Breast epithelium (tissue), 4 donors: ENCODE results near the gene PPP1R3D. TPM values are rescaled to one million over a fixed set of nuclear protein-coding genes. Genes with fewer than 3 reads are reported as not detected.

Experiments used
- DNase-seq, 2 donors: peaks; one replicate each; pipeline ENCODE4 v3.0.0-alpha.2; 2019; ENCODE audit warnings: low spot score in 2 of 2
- H3K27ac ChIP-seq, 2 donors: fragments of 200-600 bp; sonication (generic) in 1 of 2; one replicate each; pipeline ENCODE4 v1.5.1; 2016 to 2019; ENCODE audit warnings: mild to moderate bottlenecking in 1 of 2
- H3K27me3 ChIP-seq, 2 donors: fragments of 200-600 bp; sonication (generic) in 1 of 2; one replicate each; pipeline versions ENCODE4 v1.5.1 to v1.6.0; 2017 to 2019; ENCODE audit warnings: control low read depth in 1 of 2, mild to moderate bottlenecking in 1 of 2
- H3K36me3 ChIP-seq: fragments of 200-600 bp; one replicate; pipeline ENCODE4 v1.5.1; 2019
- H3K4me1 ChIP-seq, 2 donors: fragments of 200-600 bp; sonication (generic); one replicate each; pipeline ENCODE4 v1.5.1; 2016 to 2019; ENCODE audit warnings: control low read depth in 1 of 2
- H3K4me3 ChIP-seq, 3 donors: fragments of 200-600 bp; sonication (generic); 1 replicate in 2 of 3; 2 replicates in 1 of 3; pipeline ENCODE4 v1.5.1; 2016 to 2019; ENCODE audit warnings: mild to moderate bottlenecking in 3 of 3, moderate library complexity in 2 of 3
- H3K9me3 ChIP-seq, 2 donors: fragments of 200-600 bp; sonication (generic) in 1 of 2; one replicate each; pipeline ENCODE4 v1.5.1; 2016 to 2019; ENCODE audit warnings: control low read depth in 1 of 2
- CTCF ChIP-seq, 3 donors: fragments of 450-650 bp; IDR thresholded peaks; one replicate each; pipeline ENCODE4 v1.5.1; 2016 to 2017; ENCODE audit warnings: antibody characterized with exemption in 3 of 3, mild to moderate bottlenecking in 3 of 3, moderate library complexity in 3 of 3
- POLR2A ChIP-seq: fragments of 450-650 bp; IDR thresholded peaks from one replicate; pipeline ENCODE4 v1.6.1; 2016; ENCODE audit warnings: antibody characterized with exemption, mild to moderate bottlenecking, moderate library complexity
- POLR2AphosphoS5 ChIP-seq, 3 donors: sonication (generic); formaldehyde crosslinking; IDR thresholded peaks; one replicate each; pipeline ENCODE4 v1.6.1; 2017; ENCODE audit warnings: antibody characterized with exemption in 3 of 3
- intact Hi-C: fragments of 100-400 bp; cut with DNase I; formaldehyde crosslinking; loops from one replicate; pipeline ENCODE4 v1.15.1; 2023; ENCODE audit warnings: low total_unique reads
- total RNA-seq, 3 donors: library from RNA; depleted of rRNA; stranded (reverse); fragments of >200 nt; gene quantifications; one replicate each; pipeline ENCODE4 v1.1.0, GENCODE V29; 2016

Gene PPP1R3D
- total RNA-seq, 3 donors from 2014 or later: 8.2 to 11.1 (median 9.5) TPM

- intact Hi-C loops: no loop called here
- Histone ChIP-seq H3K9me3 (no peaks in the 10 kb centered on the region), H3K27me3 (no peaks in the 10 kb centered on the region), H3K36me3 (no peaks in the 10 kb centered on the region), H3K4me3 (no peak overlapping the region), H3K27ac (no peak overlapping the region), H3K4me1 (no peaks in the 10 kb centered on the region)
- no peak for TF ChIP-seq CTCF (IDR thresholded peaks at IDR 0.05)
- no peak for DNase-seq
Observed at GRCh38 chr20:59971428-59971827, 31.3 kb upstream of the PPP1R3D start.

GRCh38 chr20:59966428-59966827 lies 26.3 kb upstream of the PPP1R3D start:
- Histone ChIP-seq H3K4me3 (no peak overlapping the region), H3K36me3 (no peaks in the 10 kb centered on the region), H3K27ac (no peak overlapping the region), H3K9me3 (no peaks in the 10 kb centered on the region), H3K27me3 (no peaks in the 10 kb centered on the region), H3K4me1 (no peaks in the 10 kb centered on the region)
- TF ChIP-seq POLR2A (no peak), CTCF (IDR thresholded peaks at IDR 0.05) (no peak), POLR2AphosphoS5 (IDR thresholded peaks at IDR 0.05) (no peak)
- intact Hi-C loops: no loop called here
- no peak for DNase-seq

- Histone ChIP-seq H3K4me1 (no peaks in the 10 kb centered on the region), H3K27ac (no peak overlapping the region), H3K9me3 (no peaks in the 10 kb centered on the region), H3K36me3 (no peaks in the 10 kb centered on the region), H3K27me3 (no peaks in the 10 kb centered on the region), H3K4me3 (no peak overlapping the region)
- intact Hi-C loops: loop anchor here (2.0 kb wide), 1 partner anchor 15 kb away; no protein-coding TSS in a partner anchor
- no peak for TF ChIP-seq POLR2AphosphoS5 (IDR thresholded peaks at IDR 0.05)
- no peak for TF ChIP-seq CTCF (IDR thresholded peaks at IDR 0.05)
- no peak for TF ChIP-seq POLR2A
- no peak for DNase-seq
Observed at GRCh38 chr20:59962155-59962554, 22.1 kb upstream of the PPP1R3D start.

GRCh38 chr20:59961423-59961822 lies 21.3 kb upstream of the PPP1R3D start:
- intact Hi-C loops: no loop called here
- Histone ChIP-seq H3K27ac (no peak overlapping the region), H3K4me3 (no peak overlapping the region), H3K36me3 (no peaks in the 10 kb centered on the region), H3K9me3 (no peaks in the 10 kb centered on the region), H3K4me1 (no peaks in the 10 kb centered on the region), H3K27me3 (no peaks in the 10 kb centered on the region)
- TF ChIP-seq POLR2A (no peak), POLR2AphosphoS5 (IDR thresholded peaks at IDR 0.05) (no peak), CTCF (IDR thresholded peaks at IDR 0.05) (no peak)
- no peak for DNase-seq

- intact Hi-C loops: no loop called here
- H3K4me1 ChIP-seq: no peaks in the 10 kb centered on the region
- H3K27me3 ChIP-seq: no peaks in the 10 kb centered on the region
- H3K9me3 ChIP-seq: no peaks in the 10 kb centered on the region
- H3K36me3 ChIP-seq: no peaks in the 10 kb centered on the region
- H3K27ac ChIP-seq: no peak overlapping the region
- H3K4me3 ChIP-seq: no peak overlapping the region
- no peak for DNase-seq
- TF ChIP-seq POLR2A (no peak), POLR2AphosphoS5 (IDR thresholded peaks at IDR 0.05) (no peak), CTCF (IDR thresholded peaks at IDR 0.05) (no peak)
Observed at GRCh38 chr20:59958626-59959025, 18.5 kb upstream of the PPP1R3D start.
